Measurements from ENCODE around the gene COMT.

The COMT gene

GRCh38 chr22:19984851-19985811, 43.6 kb downstream of the COMT start:
- DNase-seq, result no peak

DNA sequence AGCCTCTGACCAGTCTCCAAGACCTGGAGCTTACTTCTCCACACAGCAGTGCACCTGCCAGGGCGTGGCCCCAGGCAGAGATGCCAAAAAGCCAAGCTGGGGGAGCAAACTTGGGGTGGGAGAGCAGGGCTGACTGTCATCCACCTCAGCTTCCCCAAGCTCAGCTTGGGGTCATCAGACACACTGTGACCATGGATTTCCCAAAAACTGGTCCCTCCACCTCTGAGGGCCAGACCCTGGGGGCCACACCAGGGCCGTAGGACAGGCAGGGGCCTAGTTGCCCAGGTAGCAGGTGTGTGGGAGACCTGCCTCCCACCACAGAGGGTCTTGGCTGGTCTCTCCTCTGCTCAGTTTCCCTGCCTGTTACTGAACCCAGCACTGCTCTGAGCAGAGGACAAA, 44.4 kb downstream of the COMT start:
- no peak for DNase-seq

- DNase-seq, result peak; percentile 62
These were observed 45.1 kb downstream of the COMT start for GRCh38 chr22:19986410-19987341.

GRCh38 chr22:19987394-19988306, 46.1 kb downstream of the COMT start:
- no peak for DNase-seq

DNA sequence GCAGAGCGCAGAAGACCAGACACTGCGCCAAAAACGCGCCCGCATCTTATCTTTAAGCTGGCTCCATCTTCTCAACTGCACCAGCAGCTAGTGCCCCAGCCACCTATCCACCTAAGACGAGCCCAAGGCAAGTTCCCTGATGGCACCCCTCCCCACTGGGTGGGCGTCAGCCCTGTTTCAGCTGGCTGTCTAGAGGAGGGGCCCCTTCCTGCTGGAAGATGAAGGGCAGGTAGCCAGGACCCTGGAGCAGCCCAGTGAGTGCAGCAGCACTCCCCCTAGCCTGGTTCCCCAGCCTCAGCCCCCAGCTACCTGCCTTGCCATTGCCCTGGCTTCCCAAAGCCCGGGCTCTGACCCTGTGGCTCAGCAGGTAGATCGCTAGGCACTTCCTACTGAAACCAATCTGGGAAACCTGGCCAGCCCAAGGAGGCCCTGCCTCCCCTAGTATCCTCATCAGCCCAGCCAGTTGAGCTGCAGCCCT, 46.8 kb downstream of the COMT start:
- no peak for DNase-seq

- DNase-seq, result no peak
These were observed 47.6 kb downstream of the COMT start for GRCh38 chr22:19988965-19989724.

GRCh38 chr22:19989725-19990067, 48.1 kb downstream of the COMT start:
- no peak for DNase-seq

DNA sequence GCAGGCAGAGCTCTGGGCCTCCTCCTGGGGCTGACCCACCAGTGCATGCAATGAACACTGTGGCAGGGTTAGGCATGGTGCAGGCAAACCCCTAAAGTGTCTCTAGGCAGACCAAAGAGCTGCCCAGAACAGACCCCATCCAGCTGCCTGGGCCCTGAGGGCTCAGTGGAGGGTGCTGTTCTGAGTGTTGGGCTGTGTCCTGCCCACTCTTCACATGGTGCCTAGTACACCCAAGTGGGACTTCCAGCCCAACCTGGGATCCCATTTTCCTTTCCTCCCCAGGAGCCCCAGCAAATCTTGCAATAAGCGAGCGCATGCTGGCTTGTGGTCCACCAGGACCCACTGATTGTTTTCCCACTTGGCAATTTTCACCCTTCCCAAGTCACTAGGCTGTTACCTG, 48.6 kb downstream of the COMT start:
- DNase-seq, result no peak

DNA sequence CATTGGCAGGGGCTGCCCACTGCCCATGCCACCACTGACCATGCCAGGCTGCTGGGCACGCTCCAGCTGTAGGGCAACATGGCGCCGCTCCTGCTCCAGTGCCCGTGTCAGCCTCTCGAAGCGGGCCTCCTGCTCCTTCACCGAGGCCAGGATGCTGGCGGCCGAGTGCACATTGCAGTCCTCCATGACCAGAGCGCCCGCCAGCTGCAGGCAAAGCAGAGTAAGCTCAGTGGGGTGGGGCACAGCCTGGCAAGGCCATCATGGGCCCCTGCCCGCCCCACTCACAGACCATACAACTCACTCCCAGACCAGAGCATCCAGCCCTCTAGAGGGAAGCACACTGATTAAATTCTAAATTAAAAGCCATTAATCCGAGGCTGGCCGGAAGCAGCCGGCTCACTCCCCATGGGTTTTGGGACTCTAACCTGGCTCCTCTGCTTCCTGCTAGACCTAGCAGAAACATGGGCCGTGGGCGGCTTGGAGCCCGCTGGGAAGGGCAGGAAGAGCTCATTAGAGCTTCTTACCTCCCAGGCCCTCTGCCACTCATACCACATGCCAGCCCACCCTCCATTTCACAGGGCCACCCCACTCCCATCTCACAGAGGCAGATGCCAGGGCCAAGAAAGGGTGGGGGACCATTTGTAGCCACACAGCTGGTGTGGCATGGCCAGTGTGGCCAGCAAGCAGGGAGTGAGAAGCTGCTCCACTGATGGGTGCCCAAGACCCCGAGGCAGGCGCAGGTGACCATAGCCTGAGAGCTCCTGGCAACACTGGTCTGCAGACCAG, 49.2 kb downstream of the COMT start:
- no peak for DNase-seq

DNA sequence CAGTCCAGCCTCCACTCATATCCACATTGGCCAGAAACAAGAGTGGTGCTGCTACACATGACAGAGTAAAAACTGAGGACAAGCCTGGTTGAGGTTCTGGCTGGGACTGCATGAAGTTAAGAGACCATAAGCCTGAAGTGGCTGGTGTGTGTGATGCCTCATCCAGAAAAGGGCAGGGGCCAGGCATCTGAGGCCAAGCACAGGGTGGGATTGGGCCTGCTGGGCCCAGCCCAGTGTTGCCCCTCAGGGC, 49.7 kb downstream of the COMT start:
- DNase-seq, result no peak

DNA sequence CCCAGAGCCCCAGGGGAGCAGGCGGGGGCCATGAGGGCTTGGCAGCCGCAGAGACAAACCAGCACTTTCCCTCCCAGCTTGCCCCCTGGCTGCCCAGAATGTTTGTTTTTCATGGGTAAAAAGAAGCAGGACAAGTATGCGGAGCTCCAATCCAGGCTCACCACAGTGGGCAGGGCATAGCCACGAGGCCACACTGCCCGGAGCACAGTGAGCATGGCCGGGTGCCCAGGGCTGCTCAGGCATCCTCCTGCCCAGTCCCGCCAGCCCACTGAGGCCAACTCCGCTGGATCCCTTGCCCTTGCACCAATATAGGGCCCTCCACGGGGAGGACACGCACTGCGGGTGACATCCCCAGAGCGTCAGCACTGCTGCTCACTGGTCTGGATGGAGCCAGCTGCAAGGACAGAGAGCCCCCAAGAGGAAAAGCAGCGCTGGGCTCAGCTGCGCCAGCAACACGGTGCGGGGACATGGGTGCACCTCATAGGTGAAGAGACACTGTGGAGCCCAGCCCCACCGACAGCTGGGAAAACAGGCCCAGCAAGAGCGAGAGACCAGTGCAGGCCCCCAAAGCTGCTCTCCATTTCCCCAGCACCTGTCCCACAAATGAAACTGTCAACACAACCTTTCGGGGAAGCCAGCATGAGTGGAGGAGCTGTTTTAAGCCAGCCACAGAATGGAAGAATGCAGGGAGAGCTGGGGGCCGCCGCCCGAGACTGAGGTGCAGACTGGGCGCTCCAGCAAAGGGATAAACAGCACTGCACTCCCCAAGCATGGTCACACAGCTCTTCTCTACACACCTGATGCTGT, 50.3 kb downstream of the COMT start:
- DNase-seq, result no peak

GRCh38 chr22:19992481-19992911, 50.9 kb downstream of the COMT start:
- DNase-seq, result no peak

GRCh38 chr22:19992921-19993355, 51.4 kb downstream of the COMT start:
- DNase-seq, result no peak

DNA sequence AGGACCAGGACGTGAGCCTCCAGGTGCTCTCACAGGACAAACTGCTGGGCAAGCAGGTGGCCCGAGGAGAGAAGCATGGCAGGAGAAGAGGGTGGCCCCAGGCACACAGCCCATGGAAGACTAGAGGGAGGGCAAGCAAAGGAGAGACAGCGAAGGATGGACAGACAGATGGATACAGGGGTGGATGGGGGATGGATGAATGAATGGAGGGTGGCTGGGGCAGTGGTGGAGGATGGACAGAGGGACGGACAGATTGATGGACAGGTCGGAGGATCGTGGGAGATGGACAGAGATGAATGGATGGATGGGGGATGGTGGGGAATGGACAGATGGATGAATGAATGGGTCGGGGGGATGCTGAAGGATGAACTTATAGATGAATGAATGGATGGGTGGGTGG, 52.4 kb downstream of the COMT start:
- no peak for DNase-seq

DNA sequence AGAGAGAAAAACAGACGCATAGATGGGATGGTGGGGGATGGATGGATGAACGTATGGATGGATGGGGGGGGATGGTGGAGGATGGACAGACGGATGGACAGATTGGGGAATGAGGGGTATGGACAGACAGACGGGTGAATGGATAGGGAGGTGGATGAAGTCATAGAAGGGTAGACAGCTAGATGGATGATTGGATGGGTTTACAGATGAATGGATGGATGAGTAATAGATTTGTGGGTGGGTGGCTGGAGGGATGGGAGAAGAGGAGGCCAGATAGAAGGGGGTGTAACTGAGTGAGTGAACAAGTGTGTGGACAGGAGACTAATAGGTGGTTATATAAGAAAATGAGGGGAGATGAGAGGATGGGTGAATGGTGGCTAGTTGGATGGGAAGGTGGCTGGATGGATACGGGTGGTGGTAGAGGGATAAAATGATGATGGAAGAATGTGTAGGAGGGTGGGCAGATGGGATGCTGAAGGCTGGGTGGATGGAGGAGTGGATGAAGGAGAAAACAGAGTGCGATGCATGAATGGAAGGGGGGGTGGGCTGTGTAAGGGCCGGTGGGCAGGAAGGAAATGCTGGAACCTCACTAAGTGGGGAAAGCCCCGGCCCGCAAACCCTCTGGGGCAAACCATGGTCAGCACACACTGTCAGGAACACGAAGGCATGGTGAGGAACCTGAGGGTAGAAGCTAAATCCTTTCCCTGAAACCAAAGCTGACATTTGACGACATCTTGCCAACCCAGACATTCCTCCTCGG, 53.5 kb downstream of the COMT start:
- no peak for DNase-seq

- DNase-seq, result no peak
These were observed 54.2 kb downstream of the COMT start for GRCh38 chr22:19995611-19996339.

DNA sequence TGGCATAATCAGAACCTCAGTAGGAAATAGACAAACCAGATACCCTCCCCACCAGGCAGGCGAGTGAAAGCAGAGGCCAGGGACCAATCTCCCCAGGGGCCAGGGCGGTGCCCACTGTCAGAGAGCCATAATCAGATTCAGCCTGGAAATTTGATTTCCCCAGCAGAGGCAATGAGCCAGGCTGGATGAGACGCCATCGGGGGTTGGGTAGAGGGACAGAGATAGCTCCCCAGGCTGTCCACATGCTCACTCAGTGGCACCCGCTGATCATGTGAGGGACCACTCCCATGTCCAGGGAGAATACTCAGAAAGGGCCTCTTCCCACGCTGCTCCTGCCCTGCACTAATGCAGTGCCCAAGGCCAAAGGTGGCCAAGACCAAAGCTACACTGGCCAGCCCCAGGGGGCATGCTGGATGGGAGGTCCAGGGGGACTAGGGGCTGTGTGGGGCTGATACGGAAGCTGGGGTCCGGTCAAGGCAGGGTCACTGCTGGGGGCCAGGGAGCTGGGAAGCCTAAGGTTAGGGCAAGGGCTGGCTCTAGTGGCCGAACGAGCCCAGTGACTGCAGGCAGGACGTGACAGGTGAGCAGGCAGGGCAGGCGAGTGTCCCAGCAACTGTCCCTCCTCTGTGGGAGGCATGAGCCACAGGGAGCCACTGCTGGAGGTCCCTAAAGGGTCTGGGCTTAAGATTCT, 55.3 kb downstream of the COMT start:
- no peak for DNase-seq

Measured in CD4-positive, alpha-beta T cell treated with Interleukin-12 subunit alpha and Interleukin-12 subunit beta, for 1 hour (primary cell).